CD4-positive, alpha-beta T cell treated with Interleukin-4 for 4 hours (primary cell): ENCODE measurements around the gene ARG1.

Experiments used
- DNase-seq: peaks from one replicate; pipeline ENCODE4 v3.0.0-alpha.2; 2020

The ARG1 gene

GRCh38 chr6:131587909-131588308 lies 14.9 kb downstream of the ARG1 start:
- DNase-seq = no peak

- no peak for DNase-seq
Measured at GRCh38 chr6:131588643-131589042, 15.6 kb downstream of the ARG1 start.

- no peak for DNase-seq
Measured at GRCh38 chr6:131592935-131593334, 19.9 kb downstream of the ARG1 start.

DNA sequence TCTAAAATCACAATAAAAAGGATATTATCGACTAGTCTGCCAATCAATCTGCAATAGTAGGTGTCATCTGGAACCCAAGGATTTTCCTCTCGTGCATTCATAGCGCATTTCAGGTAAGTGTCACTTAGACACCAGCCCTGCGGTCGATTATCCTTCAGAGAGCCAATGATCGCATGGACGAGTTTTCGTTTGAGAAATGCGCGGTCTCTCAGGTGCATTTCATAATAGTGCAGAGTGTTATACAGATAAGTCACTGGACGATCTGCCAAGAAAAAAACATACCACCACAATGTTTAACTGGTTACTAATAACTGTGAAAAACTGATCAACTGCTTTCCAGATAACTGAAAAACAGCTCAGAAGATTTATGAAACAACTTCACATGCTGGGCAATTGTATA lies 21.0 kb downstream of the ARG1 start:
- DNase-seq = no peak

DNA sequence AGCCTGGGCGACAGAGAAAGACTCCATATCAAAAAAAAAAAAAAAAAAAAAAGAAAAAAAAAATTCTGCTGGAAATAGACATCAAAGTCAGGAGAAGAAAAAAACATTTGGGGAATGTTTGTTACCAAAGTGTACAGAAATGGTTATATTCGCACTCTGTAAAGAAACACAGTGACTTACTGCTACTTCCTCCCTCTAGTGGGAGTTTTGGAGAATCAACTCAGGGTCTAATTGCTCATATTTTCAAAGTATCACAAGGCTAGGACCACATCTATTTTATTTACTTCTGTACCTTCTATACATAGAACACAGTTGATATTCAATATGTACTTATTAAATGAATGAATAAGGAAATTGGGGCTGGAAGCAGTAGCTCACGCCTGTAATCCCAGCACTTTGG lies 24.4 kb downstream of the ARG1 start:
- no peak for DNase-seq

GRCh38 chr6:131600716-131601115 lies 27.7 kb downstream of the ARG1 start:
- no peak for DNase-seq

DNA sequence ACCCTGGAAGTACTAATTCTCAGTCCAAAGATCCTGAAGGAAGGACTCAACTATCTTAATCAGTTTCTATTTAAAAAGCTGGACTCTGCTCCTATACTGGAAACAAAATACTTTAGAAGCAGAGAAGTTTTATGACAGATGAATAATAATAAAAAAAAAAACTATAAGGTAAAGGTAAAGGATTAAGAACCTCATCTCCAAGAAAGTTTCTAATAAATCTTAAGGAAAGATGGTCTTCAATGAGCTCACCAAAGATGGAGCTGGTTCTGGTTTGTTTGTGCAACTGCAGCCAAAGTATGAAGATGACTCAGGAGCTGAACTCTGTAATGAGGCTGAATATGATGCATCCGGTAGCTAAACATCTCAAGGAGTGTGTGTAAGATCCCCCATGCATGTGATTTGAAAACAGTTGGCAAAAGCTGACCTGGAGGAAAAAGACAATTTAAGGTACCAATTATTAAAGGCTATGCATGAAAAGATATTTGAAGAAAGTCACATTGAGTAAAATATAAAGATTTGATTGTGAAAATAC lies 29.8 kb downstream of the ARG1 start:
- no peak for DNase-seq

DNA sequence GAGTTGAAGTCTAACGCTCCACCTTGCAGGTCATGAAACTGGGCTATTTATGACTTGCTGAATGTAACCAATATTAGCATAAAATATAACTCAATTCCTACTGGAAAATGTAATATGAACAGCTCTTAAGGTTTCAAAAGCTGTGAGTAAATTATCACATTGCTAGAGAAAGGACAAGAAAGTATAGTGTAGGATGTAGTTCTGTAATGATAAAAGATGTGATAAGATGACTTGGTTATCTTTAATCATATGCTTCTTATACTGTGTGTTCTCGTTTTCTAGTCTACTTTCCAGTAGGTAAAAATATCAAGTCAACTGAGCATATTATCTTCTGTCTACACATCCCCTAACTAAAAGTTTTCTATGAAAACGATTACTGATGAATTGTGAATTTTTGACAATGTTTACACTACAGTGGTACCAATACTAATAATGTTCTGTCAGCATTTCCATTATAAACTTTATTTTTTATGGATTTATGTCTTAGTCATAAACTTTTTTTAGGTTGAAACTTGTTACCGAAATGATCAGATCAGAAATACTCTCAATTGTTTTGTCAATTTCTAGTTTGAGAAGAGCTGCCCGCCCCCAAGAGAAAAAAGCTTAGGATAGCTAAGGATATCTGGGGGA lies 40.4 kb downstream of the ARG1 start:
- DNase-seq = no peak

GRCh38 chr6:131615275-131615674 lies 42.2 kb downstream of the ARG1 start:
- DNase-seq = no peak

DNA sequence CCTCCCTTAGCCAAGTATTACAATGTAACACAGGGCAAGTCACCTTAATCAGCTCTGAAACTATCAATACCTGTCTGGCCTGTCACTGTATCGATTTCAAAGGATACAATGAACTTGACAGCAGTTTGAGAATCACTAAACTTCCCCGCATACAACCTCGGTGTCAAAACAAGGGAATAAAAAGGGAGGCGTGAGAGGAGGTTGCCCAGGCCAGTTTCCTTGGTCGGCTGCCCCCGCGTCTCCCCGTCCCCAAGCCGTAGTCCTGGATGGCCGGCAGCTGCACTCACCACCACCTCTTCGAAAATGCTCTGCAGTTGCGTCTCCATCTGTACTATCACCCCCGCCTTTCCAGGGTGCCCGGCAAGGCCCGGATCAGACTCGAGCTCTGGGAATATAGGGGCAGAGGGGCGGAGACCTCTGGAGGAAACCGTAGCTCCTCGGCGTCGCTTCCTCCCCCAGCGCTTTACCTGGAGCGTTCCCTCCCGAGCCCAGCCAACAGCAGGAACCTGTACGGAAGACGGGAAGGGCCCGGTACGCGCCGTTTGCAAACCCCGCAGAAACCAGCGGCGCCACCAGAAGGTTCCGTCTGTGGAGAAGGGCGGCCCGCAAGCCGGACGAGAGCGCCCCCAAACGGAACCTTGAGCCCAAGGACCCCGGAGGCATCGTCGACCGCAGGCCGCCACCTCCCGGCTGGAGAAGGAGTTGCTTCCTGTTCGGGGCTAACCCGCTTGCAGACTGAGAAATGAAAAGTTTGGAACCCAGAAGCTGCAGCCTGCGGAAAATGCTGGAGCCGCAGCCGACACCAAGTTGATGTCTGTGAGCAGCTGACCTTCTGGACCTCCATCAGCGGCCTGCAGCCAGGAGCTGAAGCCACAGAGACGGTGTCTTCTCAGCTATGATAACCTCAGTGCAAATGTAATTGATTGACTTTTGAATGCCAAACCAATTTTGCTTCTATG lies 55.0 kb downstream of the ARG1 start, which contains the start of gene MED23:
Gene MED23, minus strand, starts transcription at position 519 of the 959 bp plus-strand sequence. Its CDS starts 193 bp downstream, at position 326.
- DNase-seq = peak; percentile 93

DNA sequence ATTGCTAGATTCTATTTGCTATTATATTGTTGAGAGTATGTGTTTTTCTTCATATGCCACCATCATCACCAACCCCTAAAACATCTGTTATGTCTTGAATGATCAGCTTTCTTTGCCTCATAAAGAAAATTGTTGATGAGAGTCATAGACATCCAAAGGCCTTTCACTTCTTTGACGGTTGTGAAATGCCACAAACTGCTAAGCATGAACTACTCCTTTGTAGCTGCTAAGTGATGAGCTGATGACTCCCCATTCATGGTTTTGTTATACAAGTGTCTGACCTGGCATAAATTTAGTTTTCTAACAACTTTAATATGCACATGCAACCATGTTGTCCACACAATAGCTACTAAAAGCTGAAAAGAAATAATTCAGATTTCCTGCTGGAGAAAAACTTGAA lies 55.7 kb downstream of the ARG1 start:
- DNase-seq = no peak

DNA sequence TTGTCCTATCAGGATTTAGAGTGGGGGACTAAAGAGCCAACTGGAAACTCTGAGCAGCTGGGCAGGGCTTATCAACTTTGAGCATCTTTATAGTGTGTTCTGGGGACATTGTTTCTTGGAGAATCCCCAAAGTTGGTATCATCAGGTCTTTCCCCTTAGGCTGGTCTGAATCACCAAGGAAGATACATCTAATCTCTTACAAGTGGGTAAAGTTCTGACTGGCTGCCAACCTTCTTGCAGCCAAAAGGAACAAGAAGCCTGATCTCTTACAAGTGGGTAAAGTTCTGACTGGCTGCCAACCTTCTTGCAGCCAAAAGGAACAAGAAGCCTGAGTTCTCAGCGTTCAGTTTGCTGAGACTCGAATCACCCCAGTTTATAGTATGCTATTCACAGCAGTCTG lies 56.6 kb downstream of the ARG1 start:
- no peak for DNase-seq

GRCh38 chr6:131631625-131632289 lies 58.7 kb downstream of the ARG1 start:
- DNase-seq = no peak
